ENCODE data around the gene PMPCA.

DNA sequence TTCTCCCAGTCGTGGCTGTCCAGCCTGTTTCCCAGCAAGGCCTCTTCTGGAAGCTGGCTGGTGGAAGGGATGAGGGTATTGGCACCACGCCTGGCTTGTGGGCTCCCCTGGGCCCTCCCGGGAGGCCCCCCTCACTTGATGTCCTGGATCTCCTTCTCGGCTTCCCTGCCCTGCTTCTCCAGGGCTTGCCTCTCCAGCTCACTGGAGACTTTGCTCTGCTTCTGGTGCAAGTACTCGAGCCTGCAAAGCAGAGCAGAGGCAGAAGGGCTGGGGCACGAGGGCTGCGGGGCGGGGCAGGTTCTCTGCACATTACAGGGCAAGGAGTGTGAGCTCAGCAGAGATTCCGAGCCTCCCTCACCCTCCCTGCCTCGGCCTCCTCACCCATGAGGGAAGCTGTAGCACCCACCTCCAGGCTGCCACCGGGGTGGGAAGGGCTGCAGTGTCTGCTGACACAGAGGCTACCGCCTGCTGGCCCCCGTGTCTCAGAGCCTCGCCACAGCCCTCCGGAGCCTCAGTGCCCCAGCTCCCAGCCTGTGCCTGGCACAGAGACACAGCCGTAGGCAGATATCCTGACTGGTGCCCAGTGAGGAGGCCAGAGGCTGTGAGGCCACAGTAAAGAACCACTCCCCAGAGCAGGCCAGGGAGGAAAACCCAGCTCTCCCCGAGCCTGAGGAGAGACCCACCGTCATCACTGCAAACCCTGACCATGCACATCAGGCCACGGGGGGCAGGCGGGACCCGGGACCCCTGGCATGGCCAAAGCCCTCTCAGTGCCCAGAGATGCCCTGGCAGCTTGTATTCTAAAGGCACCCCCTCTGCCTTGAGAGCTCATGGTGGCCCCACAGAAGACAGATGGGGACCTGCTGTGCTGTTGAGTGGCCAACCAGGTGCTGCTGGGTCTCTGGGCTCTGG lies 17.7 kb upstream of the PMPCA start:
- TF ChIP-seq, protein P1, sequence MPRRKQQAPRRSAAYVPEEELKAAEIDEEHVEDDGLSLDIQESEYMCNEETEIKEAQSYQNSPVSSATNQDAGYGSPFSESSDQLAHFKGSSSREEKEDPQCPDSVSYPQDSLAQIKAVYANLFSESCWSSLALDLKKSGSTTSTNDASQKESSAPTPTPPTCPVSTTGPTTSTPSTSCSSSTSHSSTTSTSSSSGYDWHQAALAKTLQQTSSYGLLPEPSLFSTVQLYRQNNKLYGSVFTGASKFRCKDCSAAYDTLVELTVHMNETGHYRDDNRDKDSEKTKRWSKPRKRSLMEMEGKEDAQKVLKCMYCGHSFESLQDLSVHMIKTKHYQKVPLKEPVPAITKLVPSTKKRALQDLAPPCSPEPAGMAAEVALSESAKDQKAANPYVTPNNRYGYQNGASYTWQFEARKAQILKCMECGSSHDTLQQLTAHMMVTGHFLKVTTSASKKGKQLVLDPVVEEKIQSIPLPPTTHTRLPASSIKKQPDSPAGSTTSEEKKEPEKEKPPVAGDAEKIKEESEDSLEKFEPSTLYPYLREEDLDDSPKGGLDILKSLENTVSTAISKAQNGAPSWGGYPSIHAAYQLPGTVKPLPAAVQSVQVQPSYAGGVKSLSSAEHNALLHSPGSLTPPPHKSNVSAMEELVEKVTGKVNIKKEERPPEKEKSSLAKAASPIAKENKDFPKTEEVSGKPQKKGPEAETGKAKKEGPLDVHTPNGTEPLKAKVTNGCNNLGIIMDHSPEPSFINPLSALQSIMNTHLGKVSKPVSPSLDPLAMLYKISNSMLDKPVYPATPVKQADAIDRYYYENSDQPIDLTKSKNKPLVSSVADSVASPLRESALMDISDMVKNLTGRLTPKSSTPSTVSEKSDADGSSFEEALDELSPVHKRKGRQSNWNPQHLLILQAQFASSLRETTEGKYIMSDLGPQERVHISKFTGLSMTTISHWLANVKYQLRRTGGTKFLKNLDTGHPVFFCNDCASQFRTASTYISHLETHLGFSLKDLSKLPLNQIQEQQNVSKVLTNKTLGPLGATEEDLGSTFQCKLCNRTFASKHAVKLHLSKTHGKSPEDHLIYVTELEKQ (tag by site-specific recombination; IDR thresholded peaks at IDR 0.05; ENCODE audit: borderline replicate concordance) = no peak
- no peak for TF ChIP-seq ZNF600 (tag by site-specific recombination; IDR thresholded peaks at IDR 0.05)
- TF ChIP-seq SALL2 (tag by site-specific recombination; IDR thresholded peaks at IDR 0.05; ENCODE audit: borderline replicate concordance) = no peak
- TF ChIP-seq KLF9 (tag by site-specific recombination; IDR thresholded peaks at IDR 0.05; ENCODE audit: low read depth) = no peak
- TF ChIP-seq ZBTB17 (tag by site-specific recombination; IDR thresholded peaks at IDR 0.05) = no peak
- TF ChIP-seq, protein P2, sequence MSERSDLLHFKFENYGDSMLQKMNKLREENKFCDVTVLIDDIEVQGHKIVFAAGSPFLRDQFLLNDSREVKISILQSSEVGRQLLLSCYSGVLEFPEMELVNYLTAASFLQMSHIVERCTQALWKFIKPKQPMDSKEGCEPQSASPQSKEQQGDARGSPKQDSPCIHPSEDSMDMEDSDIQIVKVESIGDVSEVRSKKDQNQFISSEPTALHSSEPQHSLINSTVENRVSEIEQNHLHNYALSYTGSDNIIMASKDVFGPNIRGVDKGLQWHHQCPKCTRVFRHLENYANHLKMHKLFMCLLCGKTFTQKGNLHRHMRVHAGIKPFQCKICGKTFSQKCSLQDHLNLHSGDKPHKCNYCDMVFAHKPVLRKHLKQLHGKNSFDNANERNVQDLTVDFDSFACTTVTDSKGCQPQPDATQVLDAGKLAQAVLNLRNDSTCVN (tag by site-specific recombination; optimal IDR thresholded peaks at IDR 0.05) = no peak
- no peak for TF ChIP-seq YY1 (tag by site-specific recombination; IDR thresholded peaks at IDR 0.05)
- TF ChIP-seq ZBTB48 (tag by site-specific recombination; IDR thresholded peaks at IDR 0.05) = no peak
- TF ChIP-seq, protein P3, sequence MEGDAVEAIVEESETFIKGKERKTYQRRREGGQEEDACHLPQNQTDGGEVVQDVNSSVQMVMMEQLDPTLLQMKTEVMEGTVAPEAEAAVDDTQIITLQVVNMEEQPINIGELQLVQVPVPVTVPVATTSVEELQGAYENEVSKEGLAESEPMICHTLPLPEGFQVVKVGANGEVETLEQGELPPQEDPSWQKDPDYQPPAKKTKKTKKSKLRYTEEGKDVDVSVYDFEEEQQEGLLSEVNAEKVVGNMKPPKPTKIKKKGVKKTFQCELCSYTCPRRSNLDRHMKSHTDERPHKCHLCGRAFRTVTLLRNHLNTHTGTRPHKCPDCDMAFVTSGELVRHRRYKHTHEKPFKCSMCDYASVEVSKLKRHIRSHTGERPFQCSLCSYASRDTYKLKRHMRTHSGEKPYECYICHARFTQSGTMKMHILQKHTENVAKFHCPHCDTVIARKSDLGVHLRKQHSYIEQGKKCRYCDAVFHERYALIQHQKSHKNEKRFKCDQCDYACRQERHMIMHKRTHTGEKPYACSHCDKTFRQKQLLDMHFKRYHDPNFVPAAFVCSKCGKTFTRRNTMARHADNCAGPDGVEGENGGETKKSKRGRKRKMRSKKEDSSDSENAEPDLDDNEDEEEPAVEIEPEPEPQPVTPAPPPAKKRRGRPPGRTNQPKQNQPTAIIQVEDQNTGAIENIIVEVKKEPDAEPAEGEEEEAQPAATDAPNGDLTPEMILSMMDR (tag by site-specific recombination; IDR thresholded peaks at IDR 0.05) = no peak
- TF ChIP-seq HOXA7 (CRISPR knock-in tag; IDR thresholded peaks at IDR 0.05; ENCODE audit: borderline replicate concordance) = no peak
- TF ChIP-seq ZBTB8A (tag by site-specific recombination; IDR thresholded peaks at IDR 0.05) = no peak
